HL-60/S4 (cell line): ENCODE results near the gene FSCN2.

Experiments
- in situ Hi-C: fragments of 300-500 bp; cut with MboI; formaldehyde crosslinking; loops from 2 replicates; pipeline ENCODE4 v1.14.3; 2022; ENCODE audit warnings: low sequenced_read_pairs

FSCN2 gene

GRCh38 chr17:81537343-81537855 is 9.2 kb downstream of the FSCN2 start:
- in situ Hi-C loops = no loop called here

DNA sequence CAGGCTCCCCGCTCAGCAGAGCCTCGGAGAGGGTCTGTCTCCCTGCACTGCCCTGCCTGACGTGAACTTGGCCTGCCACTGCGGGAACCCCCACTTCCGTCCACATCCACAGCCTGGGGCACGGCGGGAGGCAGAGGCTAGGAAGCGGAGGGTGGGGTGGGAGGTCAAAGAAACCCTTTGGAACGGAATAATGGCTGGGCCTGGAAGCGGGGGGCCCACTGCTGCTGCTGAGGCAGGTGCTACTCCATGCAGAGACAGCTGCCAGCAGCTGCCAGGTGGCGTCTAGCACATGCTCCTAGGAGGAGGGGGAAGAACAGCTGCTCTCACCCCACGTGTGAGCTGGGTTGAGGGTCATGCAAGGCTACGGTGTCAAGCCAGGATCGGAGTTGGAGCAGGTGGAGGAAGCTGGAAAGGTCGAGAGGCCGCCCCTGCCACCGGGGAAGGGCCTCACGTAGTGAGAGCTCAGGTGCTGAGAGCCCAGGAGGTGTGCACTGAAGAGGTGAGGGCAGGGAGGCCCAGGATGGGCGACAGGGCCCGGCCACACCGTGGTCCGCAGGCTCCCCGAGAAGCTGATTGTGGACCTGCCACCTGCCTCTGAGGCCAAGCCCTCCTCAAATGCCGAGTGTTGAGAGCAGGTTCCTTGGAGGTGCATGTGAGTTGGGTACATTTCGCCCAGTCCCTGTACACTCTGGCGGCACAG is 9.8 kb downstream of the FSCN2 start:
- in situ Hi-C loops = no loop called here

DNA sequence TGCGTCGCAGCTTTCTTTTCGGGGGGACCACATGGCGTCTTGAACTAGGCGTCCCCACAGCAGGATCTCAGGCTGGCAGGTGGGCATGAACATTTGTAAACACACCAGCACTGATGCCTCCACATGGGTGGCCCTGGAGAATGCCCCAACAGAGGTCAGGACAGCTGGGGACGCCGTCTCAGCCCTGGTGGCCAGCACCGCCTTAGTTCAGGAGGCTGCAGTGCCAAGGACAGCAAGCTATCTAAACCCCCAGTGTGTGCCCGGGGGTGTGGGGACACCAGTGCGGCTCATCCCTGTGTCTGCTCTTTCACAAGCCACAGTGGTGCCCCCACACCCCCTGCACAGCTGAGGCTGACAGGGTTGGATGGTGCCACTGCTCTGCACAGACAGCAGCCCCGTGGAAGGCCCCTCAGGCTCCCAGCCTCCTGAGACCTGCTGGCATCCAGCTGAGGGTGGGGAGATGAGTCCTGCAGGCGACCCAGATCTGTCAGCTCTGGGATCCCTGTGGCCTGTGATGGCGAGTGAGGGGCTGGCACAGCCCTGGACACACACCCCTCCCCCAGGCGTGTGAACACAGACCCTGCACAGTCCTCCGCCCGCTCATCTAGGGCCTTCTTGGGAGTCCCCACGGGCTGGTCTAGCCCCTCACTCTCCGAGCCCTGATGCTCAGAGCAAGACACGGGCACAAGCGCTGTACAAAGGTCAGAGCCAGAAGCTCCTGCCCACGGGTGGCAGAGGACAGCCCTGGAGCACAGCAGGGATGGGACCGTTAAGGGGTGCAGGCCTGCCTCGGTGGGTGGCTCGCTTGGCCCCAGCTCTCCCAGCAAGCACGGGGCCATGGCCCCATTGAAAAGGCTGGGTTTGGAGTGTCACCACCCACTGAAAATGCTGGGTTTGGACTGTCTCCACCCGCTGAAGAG is 10.7 kb downstream of the FSCN2 start:
- in situ Hi-C loops = no loop called here

- in situ Hi-C loops = no loop called here
Measured at GRCh38 chr17:81539571-81539900, 11.4 kb downstream of the FSCN2 start.

DNA sequence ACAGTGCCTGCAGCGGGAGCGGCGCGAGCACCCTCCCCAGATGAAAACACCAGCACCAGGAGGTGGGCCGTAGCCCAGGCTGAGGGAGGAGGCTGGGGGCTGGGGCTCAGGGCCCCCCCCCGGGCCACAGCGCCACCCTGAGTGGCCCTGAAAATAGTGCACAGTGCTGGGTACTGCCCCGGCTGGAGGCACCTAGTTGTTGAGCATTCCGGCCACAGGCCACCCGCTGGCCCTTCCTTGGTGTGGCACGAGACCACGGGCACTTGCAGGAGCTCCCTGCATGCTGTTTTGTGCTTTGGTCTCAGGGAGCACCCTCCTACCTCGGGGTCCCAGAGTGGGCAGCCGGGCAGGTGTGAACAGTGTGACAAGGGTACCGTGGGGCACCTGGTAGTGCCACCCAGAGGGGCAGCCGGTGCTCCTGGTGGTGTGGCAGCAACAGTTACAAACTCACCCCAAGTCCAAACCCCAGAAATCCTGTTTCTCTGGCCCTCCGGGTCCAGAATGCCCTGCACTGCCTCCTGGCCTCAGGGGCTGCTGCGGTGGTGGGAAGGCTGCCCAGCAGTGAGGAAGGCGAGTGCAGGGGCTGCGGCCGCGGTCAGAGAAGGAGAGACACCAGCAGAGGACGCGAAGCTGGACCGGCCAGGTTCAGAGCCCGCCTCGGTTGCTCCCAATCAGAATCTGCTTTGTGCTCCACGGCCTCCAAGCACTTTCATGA is 11.9 kb downstream of the FSCN2 start:
- in situ Hi-C loops = no loop called here

DNA sequence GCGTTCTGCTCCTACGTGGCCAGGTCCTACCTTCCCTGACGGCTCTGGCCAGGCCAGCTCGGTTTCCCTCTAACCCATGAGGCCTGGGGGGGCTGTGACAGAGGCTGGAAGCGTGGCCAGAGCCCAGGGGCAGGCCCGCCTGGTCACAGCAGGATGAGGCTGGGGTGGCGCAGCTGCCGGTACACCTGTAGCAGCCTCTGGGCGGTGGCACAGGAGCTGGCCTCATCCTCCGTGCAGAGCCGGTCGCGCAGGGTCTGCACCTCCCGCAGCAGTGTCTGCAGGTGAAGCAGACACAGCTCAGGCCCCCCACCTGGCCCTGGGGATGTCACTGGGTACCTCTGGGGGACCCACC is 12.5 kb downstream of the FSCN2 start:
- in situ Hi-C loops = no loop called here

DNA sequence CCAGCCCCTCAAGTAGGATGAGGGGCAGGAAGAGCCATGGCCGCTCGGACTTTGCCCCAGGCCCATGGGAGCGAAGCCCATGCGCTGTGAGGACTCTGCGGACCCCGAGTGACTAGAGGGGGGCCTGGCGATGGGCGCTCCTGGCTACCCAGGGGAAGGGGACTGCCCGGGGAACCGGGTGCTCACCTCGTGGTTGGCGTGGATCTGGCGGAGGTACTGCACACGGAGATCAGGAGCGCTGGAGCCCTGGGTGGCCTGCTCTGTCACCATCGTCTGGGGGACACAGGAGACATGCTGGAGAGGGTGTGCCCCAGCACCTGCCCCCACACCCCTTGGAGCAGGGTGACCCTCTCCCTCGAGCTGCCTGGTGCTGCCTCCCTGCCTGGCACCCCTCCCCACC is 12.9 kb downstream of the FSCN2 start:
- in situ Hi-C loops = no loop called here

DNA sequence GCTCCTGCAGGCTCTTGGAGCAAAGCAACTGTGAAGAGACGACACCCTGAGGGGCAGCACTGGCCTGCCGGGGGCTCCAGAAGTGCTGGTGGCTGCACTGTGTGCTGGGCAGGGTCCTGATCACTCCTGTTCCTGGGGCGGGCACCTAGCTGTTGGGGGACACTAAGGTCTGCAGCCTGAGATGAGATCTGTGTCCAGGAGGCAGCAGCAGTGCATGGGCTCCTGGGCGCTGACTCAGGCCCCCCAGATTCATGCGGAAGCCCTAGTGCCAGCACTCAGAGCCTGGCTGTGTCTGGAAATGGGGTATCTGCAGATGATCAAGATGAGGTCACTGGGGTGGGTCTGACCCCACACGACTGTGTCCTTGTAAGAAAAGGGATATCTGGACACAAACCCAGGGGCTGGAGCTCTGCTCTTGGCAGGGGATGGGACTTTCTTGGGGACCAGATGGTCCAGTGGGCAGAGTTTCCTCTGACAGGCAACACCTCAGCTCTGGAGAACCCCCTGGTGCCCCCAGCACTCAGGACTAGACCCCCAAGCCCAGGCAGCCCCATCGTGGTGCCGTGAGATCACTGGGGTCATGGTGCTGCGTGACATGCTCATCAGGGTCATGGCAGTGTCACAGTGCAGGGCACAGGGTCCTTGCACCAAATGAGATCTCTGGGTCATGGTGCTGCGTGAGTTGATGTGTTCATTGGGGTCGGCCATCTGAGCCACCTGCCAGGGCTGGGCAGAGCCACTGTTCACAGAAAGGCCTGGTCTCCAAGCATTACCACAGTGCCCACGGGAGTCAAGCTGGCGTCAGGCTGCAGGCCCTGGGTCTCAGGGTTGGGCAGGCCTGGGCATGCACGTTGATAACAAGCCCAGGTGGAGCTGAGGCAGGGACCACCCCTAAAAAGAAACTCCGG is 14.5 kb downstream of the FSCN2 start:
- in situ Hi-C loops = no loop called here

DNA sequence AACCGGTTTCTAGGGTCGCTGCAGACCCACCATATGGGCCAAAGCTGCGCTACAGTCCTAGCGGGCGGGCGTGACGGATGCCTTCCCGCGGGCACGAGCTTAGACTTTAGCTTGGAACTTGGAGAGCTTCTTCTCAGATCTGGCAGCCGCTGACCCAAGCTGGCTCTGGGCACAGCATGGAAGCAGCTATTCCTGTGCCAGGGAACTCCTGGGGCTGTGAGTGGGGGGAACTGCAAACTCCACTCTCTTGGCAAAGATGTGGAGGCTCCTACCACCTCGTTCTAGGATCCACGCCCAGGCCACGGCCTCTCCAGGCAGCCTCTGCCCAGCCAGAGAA is 15.1 kb downstream of the FSCN2 start:
- in situ Hi-C loops = no loop called here

DNA sequence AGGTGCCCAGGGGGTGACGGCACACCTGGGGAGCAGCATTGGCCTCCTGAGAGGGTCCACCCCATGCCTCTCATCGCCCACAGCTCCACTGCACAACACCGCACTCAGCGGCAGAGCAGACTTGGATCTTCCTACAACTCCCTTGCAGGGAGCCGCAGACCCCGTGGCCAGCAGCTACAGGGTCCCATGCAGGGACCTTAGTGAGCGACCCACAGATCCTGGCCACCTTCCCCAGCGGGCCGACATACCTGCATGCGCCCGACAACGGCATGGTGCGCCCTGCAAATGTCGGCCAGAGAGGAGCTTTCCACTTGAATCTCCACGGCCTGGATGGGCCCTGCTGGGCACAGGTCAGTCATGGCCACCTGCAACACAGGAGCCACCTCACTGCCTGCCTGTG is 15.6 kb downstream of the FSCN2 start:
- in situ Hi-C loops = no loop called here

GRCh38 chr17:81544281-81544974 is 16.3 kb downstream of the FSCN2 start:
- in situ Hi-C loops = no loop called here

- in situ Hi-C loops = no loop called here
Measured at GRCh38 chr17:81545160-81545949, 17.2 kb downstream of the FSCN2 start.

DNA sequence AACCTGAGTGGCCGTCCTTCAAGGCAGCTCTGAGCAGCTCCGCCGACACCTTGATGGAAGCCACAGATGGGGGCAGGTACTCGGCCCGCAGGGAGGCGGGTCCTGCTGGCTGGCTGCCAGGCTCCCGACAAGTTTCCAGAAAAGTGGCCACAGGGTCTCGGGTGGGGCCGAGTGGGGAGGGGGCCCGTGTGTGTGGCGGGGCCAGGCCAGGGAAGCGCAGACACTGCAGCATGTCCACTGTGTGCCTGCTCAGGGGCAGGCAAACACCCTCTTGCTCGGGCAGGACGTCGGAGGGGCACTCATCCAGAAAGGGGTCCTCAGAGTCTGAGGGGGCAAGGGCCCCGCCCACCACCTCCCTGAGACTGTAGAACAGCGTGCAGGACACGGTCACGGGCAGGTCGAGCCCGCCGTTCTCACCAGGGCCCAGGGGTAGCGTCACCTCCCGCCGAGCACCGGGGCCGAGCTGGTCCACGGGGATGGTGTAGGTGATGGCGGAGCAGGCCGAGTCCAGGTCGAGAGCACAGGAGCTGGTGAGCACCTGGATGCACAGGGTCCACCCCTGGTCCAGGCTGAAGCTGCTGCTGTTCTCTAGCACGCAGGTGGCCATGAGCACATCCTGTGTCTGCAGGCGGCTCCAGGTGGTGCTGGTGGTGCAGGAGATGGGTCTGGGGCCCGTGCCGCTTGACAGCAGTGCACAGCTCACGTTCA is 18.9 kb downstream of the FSCN2 start:
- in situ Hi-C loops = no loop called here

DNA sequence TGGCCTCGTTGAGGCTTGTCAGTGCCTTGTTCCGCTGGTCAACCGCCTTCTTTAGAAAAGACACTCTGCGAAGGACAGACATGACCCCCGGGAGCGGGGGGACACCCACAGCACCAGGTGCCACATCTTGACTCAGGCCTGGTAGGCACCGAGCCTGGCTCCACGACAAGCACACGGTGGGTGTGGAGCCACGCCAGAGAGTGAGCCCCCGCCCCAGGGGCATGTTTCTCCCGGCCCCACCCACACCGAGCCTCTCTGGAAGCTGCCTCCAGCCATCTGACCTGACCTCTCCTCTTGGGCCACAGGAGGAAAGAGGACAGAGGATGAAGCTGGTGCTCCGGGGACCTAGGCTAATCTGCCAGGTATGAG is 19.4 kb downstream of the FSCN2 start:
- in situ Hi-C loops = no loop called here

DNA sequence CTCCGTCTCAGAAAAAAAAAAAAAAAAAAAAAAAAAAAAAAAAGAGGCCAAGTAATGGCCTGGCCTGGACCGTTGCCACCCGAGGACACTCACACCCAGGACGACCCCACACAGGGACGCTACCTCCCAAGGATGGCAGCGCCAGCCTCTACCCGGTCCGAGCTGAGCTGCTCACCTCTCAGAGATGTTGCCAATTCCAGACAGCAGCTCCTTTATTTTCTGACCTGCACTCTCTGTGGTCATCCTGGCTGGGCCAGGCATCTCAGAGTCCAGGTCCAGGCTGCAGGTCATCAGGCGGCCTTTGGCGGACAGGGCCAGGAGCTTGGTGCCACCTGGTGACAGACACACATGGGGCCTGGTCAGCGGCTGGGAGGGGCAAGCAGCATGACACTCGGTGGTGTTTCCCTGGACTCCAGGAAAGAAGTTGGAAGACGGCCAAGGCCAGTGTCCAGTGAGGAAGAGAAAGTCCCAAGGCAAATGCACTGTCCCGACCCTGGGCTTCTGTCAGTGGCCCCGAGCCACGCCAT is 20.9 kb downstream of the FSCN2 start:
- in situ Hi-C loops = no loop called here

DNA sequence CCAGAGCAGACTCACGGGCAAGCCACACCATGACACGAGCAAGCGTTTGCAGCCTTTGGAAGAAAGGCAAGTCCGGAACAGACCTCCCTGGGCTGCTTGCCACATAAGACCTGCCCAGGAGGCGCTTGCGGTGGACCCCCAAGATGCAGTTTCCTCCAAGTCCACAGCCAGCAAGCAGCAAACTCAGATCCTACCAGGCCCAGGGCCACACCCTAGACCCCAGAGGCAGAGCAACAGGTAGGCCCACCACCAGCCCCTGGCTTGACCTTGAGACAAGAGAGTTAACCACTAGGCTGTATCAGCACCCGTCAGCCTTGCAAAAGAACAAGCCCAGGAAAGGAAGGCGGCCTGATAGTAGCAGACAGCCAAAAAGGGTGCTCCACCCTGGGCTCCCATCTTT is 21.6 kb downstream of the FSCN2 start:
- in situ Hi-C loops = no loop called here

GRCh38 chr17:81550285-81550684 is 22.1 kb downstream of the FSCN2 start:
- in situ Hi-C loops = no loop called here

DNA sequence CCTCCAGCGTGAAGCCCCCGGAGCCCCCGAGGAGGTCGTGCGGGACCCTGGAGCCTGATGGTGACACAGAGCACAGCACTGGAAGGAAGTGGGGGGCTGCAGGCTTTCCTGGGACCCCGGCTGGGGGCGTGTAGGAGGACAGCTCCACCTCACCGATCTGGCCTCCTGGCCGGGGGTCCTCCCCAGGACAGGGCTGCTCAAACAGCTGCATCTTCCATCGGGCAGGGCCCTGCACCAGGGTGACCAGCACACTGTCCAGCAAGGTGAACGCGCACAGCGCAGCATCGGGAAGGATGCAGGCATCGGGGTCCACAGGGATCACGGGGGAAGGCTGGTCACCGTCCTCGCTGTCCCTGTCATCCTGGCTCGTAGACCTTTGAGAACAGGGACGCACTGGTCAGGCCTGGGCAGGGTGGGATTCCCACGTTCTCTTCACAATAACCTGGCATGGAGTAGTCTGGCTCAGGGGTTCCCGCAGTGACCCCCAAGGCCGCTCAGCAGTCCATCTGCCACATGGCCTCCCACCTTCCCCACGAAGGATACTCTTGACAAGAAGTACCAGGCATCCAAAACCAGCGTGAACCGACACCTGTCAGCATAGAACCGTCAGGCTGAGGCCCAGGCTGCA is 22.8 kb downstream of the FSCN2 start:
- in situ Hi-C loops = no loop called here
